Activated T-cell treated with anti-CD3 and anti-CD28 coated beads, Interleukin-2, amount 50 U/mL, for 24 hours (primary cell): ENCODE measurements around the gene ISCU.
"Not testable (repeated sequence)": the region's sequence is repeated elsewhere in the genome, so short reads cannot be mapped to it uniquely, and the experiment has no call there.

Source experiments
- DNase-seq: peaks from one replicate; pipeline ENCODE4 v3.0.0-alpha.2; 2020
- H3K27ac Mint-ChIP-seq: 2 replicates; pipeline ENCODE4 v1.8.0; 2020; ENCODE audit warnings: mild to moderate bottlenecking, mixed read lengths
- H3K27me3 Mint-ChIP-seq: 2 replicates; pipeline ENCODE4 v1.8.0; 2020; ENCODE audit warnings: mixed read lengths
- H3K36me3 Mint-ChIP-seq: 2 replicates; pipeline ENCODE4 v1.8.0; 2020; ENCODE audit warnings: low read depth, mixed read lengths
- H3K4me1 Mint-ChIP-seq: 2 replicates; pipeline ENCODE4 v1.8.0; 2020; ENCODE audit warnings: low read depth, mixed read lengths
- H3K4me3 Mint-ChIP-seq: 2 replicates; pipeline ENCODE4 v1.8.0; 2020; ENCODE audit warnings: mild to moderate bottlenecking, moderate library complexity, mixed read lengths
- H3K9me3 Mint-ChIP-seq: 2 replicates; pipeline ENCODE4 v1.8.0; 2020; ENCODE audit warnings: mixed read lengths

The ISCU gene

GRCh38 chr12:108527166-108527496 is 35.3 kb upstream of the ISCU start:
- peaks cover 5% of the 10 kb centered on the region for H3K4me1 Mint-ChIP-seq
- no peak for DNase-seq

GRCh38 chr12:108530161-108530560 is 32.2 kb upstream of the ISCU start:
- H3K4me3 Mint-ChIP-seq, result no peak overlapping the region

More at GRCh38 chr12:108527166-108527496, 35.3 kb upstream of the ISCU start:
- H3K27me3 Mint-ChIP-seq, result no peaks in the 10 kb centered on the region
- H3K9me3 Mint-ChIP-seq, result no peaks in the 10 kb centered on the region
- peak overlapping the region; percentile 42 for H3K27ac Mint-ChIP-seq
- no peak overlapping the region for H3K4me3 Mint-ChIP-seq
- peaks cover 100% of the 10 kb centered on the region for H3K36me3 Mint-ChIP-seq

GRCh38 chr12:108531929-108532848 is 30.2 kb upstream of the ISCU start:
- H3K4me3 Mint-ChIP-seq, result no peak overlapping the region
- H3K9me3 Mint-ChIP-seq, result no peaks in the 10 kb centered on the region
- no peak for DNase-seq
- H3K36me3 Mint-ChIP-seq, result peaks cover 97% of the 10 kb centered on the region
- H3K4me1 Mint-ChIP-seq, result peaks cover 3% of the 10 kb centered on the region
- peak overlapping the region; percentile 65 for H3K27ac Mint-ChIP-seq
- H3K27me3 Mint-ChIP-seq, result no peaks in the 10 kb centered on the region

More at GRCh38 chr12:108530161-108530560, 32.2 kb upstream of the ISCU start:
- Mint-ChIP-seq H3K27me3 (no peaks in the 10 kb centered on the region), H3K36me3 (peaks cover 97% of the 10 kb centered on the region), H3K27ac (peak overlapping the region; percentile 9), H3K4me1 (peaks cover 5% of the 10 kb centered on the region), H3K9me3 (no peaks in the 10 kb centered on the region)
- no peak for DNase-seq

- no peak for DNase-seq
- no peaks in the 10 kb centered on the region for H3K27me3 Mint-ChIP-seq
- H3K4me3 Mint-ChIP-seq, result no peak overlapping the region
- H3K9me3 Mint-ChIP-seq, result no peaks in the 10 kb centered on the region
- no peak overlapping the region for H3K27ac Mint-ChIP-seq
- H3K36me3 Mint-ChIP-seq, result peaks cover 91% of the 10 kb centered on the region
- H3K4me1 Mint-ChIP-seq, result peaks cover 20% of the 10 kb centered on the region
Observed at GRCh38 chr12:108538146-108538545, 24.2 kb upstream of the ISCU start.

- H3K4me1 Mint-ChIP-seq, result peaks cover 21% of the 10 kb centered on the region
- peaks cover 91% of the 10 kb centered on the region for H3K36me3 Mint-ChIP-seq
- H3K4me3 Mint-ChIP-seq, result no peak overlapping the region
- H3K9me3 Mint-ChIP-seq, result no peaks in the 10 kb centered on the region
- H3K27me3 Mint-ChIP-seq, result no peaks in the 10 kb centered on the region
- DNase-seq, result no peak
- peak overlapping the region; percentile 66 for H3K27ac Mint-ChIP-seq
Observed at GRCh38 chr12:108538616-108539195, 23.7 kb upstream of the ISCU start.

- peaks cover 27% of the 10 kb centered on the region for H3K4me1 Mint-ChIP-seq
- no peaks in the 10 kb centered on the region for H3K27me3 Mint-ChIP-seq
- H3K9me3 Mint-ChIP-seq, result no peaks in the 10 kb centered on the region
- peaks cover 91% of the 10 kb centered on the region for H3K36me3 Mint-ChIP-seq
- no peak overlapping the region for H3K4me3 Mint-ChIP-seq
- no peak overlapping the region for H3K27ac Mint-ChIP-seq
- no peak for DNase-seq
Observed at GRCh38 chr12:108542320-108542719, 20.1 kb upstream of the ISCU start.

- Mint-ChIP-seq H3K27ac (peak overlapping the region; percentile 70), H3K9me3 (no peaks in the 10 kb centered on the region), H3K36me3 (peaks cover 91% of the 10 kb centered on the region), H3K4me3 (no peak overlapping the region), H3K27me3 (no peaks in the 10 kb centered on the region), H3K4me1 (peaks cover 27% of the 10 kb centered on the region)
- no peak for DNase-seq
Observed at GRCh38 chr12:108543652-108544051, 18.7 kb upstream of the ISCU start.

GRCh38 chr12:108547686-108548085 is 14.7 kb upstream of the ISCU start:
- Mint-ChIP-seq H3K9me3 (no peaks in the 10 kb centered on the region), H3K4me1 (peaks cover 41% of the 10 kb centered on the region), H3K36me3 (peaks cover 89% of the 10 kb centered on the region), H3K27me3 (no peaks in the 10 kb centered on the region), H3K27ac (no peak overlapping the region), H3K4me3 (no peak overlapping the region)
- no peak for DNase-seq

- Mint-ChIP-seq H3K27me3 (no peaks in the 10 kb centered on the region), H3K4me1 (peaks cover 48% of the 10 kb centered on the region), H3K9me3 (no peaks in the 10 kb centered on the region), H3K36me3 (peaks cover 87% of the 10 kb centered on the region), H3K27ac (peak overlapping the region; percentile 53), H3K4me3 (no peak overlapping the region)
- no peak for DNase-seq
Observed at GRCh38 chr12:108548954-108549521, 13.4 kb upstream of the ISCU start.

GRCh38 chr12:108551535-108551934 is 10.9 kb upstream of the ISCU start:
- Mint-ChIP-seq H3K4me1 (peaks cover 64% of the 10 kb centered on the region), H3K27me3 (no peaks in the 10 kb centered on the region), H3K9me3 (no peaks in the 10 kb centered on the region), H3K27ac (peak overlapping the region; percentile 55), H3K4me3 (peak overlapping the region; percentile 34), H3K36me3 (peaks cover 83% of the 10 kb centered on the region)
- DNase-seq, result no peak

GRCh38 chr12:108553799-108554198 is 8.6 kb upstream of the ISCU start:
- H3K36me3 Mint-ChIP-seq, result peaks cover 80% of the 10 kb centered on the region
- no peaks in the 10 kb centered on the region for H3K9me3 Mint-ChIP-seq
- H3K4me1 Mint-ChIP-seq, result peaks cover 83% of the 10 kb centered on the region
- no peak overlapping the region for H3K4me3 Mint-ChIP-seq
- no peak overlapping the region for H3K27ac Mint-ChIP-seq
- H3K27me3 Mint-ChIP-seq, result no peaks in the 10 kb centered on the region
- no peak for DNase-seq

GRCh38 chr12:108555383-108555782 is 7.0 kb upstream of the ISCU start:
- H3K27me3 Mint-ChIP-seq, H3K27ac Mint-ChIP-seq, DNase-seq, H3K9me3 Mint-ChIP-seq: not testable (repeated sequence)
- H3K4me1 Mint-ChIP-seq, result peaks cover 83% of the 10 kb centered on the region
- peaks cover 82% of the 10 kb centered on the region for H3K36me3 Mint-ChIP-seq
- peak overlapping the region; percentile 20 for H3K4me3 Mint-ChIP-seq

GRCh38 chr12:108559007-108559655 is 3.3 kb upstream of the ISCU start:
- peaks cover 63% of the 10 kb centered on the region for H3K4me1 Mint-ChIP-seq
- peak overlapping the region; percentile 100 for H3K4me3 Mint-ChIP-seq

GRCh38 chr12:108559748-108560147 is 2.6 kb upstream of the ISCU start:
- DNase-seq, result no peak

More at GRCh38 chr12:108559007-108559655, 3.3 kb upstream of the ISCU start:
- no peaks in the 10 kb centered on the region for H3K27me3 Mint-ChIP-seq
- no peak for DNase-seq
- peaks cover 76% of the 10 kb centered on the region for H3K36me3 Mint-ChIP-seq
- H3K27ac Mint-ChIP-seq, result peak overlapping the region; percentile 100
- no peaks in the 10 kb centered on the region for H3K9me3 Mint-ChIP-seq

More at GRCh38 chr12:108559748-108560147, 2.6 kb upstream of the ISCU start:
- Mint-ChIP-seq H3K27ac (peak overlapping the region; percentile 100), H3K36me3 (peaks cover 80% of the 10 kb centered on the region), H3K4me3 (peak overlapping the region; percentile 100), H3K4me1 (peaks cover 66% of the 10 kb centered on the region), H3K9me3 (no peaks in the 10 kb centered on the region), H3K27me3 (no peaks in the 10 kb centered on the region)
